ENCODE data around the gene INTS1.
"Not testable (repeated sequence)": the region's sequence is repeated elsewhere in the genome, so short reads cannot be mapped to it uniquely, and the experiment has no call there.

- TF ChIP-seq, protein P1, sequence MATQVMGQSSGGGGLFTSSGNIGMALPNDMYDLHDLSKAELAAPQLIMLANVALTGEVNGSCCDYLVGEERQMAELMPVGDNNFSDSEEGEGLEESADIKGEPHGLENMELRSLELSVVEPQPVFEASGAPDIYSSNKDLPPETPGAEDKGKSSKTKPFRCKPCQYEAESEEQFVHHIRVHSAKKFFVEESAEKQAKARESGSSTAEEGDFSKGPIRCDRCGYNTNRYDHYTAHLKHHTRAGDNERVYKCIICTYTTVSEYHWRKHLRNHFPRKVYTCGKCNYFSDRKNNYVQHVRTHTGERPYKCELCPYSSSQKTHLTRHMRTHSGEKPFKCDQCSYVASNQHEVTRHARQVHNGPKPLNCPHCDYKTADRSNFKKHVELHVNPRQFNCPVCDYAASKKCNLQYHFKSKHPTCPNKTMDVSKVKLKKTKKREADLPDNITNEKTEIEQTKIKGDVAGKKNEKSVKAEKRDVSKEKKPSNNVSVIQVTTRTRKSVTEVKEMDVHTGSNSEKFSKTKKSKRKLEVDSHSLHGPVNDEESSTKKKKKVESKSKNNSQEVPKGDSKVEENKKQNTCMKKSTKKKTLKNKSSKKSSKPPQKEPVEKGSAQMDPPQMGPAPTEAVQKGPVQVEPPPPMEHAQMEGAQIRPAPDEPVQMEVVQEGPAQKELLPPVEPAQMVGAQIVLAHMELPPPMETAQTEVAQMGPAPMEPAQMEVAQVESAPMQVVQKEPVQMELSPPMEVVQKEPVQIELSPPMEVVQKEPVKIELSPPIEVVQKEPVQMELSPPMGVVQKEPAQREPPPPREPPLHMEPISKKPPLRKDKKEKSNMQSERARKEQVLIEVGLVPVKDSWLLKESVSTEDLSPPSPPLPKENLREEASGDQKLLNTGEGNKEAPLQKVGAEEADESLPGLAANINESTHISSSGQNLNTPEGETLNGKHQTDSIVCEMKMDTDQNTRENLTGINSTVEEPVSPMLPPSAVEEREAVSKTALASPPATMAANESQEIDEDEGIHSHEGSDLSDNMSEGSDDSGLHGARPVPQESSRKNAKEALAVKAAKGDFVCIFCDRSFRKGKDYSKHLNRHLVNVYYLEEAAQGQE (IDR thresholded peaks at IDR 0.05; ENCODE audit: borderline replicate concordance): not testable (repeated sequence)
- TF ChIP-seq, protein P2, sequence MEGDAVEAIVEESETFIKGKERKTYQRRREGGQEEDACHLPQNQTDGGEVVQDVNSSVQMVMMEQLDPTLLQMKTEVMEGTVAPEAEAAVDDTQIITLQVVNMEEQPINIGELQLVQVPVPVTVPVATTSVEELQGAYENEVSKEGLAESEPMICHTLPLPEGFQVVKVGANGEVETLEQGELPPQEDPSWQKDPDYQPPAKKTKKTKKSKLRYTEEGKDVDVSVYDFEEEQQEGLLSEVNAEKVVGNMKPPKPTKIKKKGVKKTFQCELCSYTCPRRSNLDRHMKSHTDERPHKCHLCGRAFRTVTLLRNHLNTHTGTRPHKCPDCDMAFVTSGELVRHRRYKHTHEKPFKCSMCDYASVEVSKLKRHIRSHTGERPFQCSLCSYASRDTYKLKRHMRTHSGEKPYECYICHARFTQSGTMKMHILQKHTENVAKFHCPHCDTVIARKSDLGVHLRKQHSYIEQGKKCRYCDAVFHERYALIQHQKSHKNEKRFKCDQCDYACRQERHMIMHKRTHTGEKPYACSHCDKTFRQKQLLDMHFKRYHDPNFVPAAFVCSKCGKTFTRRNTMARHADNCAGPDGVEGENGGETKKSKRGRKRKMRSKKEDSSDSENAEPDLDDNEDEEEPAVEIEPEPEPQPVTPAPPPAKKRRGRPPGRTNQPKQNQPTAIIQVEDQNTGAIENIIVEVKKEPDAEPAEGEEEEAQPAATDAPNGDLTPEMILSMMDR (IDR thresholded peaks at IDR 0.05; ENCODE audit: poor library complexity, severe bottlenecking): not testable (repeated sequence)
- not testable (repeated sequence) for TF ChIP-seq EZH2 (IDR thresholded peaks at IDR 0.05; ENCODE audit: borderline replicate concordance, insufficient read depth, low read length, poor library complexity, severe bottlenecking); TAF1 (IDR thresholded peaks at IDR 0.05; ENCODE audit: low read depth); SMC3 (conservative IDR thresholded peaks at IDR 0.05; ENCODE audit: poor library complexity); RAD21 (conservative IDR thresholded peaks at IDR 0.05)
Observed at GRCh38 chr7:1519322-1519922, 15.2 kb upstream of the INTS1 start.
